CD4-positive, alpha-beta T cell treated with Interferon gamma for 1 hour (primary cell): ENCODE data around the gene PTP4A2.

ENCODE experiments used
- DNase-seq: peaks from one replicate; pipeline ENCODE4 v3.0.0-alpha.2; 2020

Gene PTP4A2

DNA sequence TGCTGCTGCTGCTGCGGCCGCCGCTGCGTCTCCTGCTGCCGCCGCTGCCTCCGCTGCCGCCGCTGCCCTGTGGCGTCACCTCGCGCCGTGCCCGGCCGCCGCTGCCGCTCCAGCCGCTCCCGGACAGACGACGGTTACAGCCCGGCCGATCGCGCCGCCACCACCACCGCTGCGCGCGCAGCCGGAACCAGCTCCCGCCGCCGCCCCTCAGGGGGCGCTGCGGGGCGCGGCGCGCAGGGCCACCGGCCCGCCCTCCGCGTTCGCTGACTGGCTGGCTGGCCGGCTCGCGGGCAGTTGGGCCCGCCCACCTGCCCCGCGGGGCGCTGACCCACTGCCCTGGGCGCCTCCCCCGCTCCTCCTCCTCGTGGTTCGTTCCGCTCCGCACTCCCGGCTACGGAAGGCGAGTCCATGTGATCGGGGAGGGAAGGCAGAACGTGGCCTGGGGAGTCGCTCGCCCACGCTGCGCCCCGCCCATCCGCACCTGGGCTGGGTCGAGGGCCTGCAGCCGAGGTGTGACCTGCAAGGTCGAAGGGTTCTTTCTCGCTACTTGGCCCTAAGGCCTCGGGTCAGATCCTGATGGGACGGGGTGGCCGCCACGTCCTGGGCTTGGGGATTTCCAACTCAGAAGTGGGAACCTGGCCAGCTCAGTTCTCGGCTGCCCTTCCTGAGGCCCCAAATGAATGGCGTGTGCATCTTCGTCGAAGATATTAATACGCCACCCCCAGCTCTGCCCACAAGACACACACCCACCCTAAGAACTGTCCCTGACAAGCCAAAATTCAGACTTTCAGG is at the start of gene PTP4A2:
TSS of gene PTP4A2 (minus strand) at position 185 of the 792 bp plus-strand sequence. CDS start 19,303 bp downstream, outside the sequence.
- DNase-seq, result peak; percentile 91

DNA sequence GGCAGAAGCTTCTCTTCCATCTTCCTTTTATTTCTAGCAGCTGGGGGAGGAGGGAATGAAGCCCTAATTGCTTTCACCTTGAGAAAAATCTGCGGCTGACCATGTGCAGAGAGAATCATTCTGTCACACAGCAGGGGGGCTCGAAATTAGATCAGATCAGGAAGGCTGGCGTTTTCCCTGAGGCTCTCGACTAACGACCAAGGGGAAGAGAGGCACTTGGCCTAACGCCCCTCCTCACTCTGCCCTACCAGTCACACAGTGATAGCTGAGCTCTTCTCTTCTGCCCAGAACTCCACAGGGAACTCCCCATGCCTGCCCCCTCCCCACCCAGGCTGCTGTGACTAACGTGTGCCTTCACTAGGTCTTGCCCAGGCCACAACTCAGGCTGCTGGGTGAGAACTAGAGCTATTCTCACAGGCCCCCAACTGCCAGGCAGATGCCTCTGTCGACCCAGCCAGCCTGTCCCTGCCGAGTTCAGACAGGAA is 49.0 kb upstream of the PTP4A2 start:
- DNase-seq, result no peak

DNA sequence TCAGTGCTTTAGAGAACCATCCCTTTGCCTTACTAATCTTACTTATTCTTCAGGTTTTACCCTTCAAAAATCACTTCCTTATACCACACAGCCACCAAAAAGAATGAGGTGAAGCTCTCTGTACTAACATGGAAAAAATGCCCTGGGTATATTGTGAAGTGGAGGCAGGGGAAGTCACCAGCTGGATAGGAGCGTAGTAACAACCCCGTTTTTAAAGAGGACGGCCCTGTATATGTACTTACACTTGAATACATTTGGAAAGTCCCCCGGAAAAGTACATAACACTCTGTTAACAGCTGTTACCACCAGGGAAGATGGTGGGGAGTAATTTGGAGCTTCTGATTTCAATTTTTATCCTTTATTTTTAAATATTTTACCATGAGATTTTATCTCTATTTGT is 47.3 kb upstream of the PTP4A2 start:
- no peak for DNase-seq

DNA sequence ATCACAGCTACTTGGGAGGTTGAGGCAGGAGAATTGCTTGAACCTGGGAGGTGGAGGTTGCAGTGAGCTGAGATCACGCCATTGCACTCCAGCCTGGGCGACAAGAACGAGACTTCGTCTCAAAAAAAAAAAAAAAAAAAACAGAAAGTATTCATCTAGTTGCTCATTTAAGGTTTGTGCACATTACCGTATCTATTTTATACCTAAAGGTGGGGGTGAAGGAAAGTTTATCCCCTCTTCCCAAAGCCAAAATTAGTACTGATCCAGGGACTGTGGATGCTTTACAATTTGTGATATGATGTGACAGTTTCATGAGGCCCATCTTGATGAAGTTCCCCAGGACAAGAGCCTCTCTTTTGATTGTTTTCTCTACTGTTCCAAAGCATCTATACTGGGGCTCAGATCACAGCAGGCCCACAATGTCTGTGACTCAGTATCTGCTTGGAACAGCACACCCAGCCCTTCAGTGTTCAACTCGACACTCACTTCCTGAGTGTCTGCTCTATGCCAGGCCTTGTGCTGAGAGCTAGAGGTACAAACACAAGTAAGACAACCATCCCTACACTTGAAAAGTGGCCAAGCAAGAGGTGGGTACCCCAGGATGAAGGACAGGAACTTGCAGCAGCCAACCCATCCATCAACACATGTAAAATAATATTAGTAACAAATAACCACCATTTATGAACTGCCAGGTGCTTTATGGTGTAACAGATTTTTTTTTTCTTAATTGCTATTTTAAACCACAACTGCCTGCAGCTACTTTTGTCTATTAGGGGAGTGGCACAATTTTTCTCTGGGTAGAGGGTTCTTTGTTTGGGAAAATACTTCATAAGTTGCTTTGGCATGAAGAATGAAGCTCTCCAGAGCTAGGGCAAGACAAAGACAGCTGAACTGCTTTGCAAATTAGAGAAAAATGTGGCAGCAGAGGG is 46.5 kb upstream of the PTP4A2 start:
- DNase-seq, result no peak

DNA sequence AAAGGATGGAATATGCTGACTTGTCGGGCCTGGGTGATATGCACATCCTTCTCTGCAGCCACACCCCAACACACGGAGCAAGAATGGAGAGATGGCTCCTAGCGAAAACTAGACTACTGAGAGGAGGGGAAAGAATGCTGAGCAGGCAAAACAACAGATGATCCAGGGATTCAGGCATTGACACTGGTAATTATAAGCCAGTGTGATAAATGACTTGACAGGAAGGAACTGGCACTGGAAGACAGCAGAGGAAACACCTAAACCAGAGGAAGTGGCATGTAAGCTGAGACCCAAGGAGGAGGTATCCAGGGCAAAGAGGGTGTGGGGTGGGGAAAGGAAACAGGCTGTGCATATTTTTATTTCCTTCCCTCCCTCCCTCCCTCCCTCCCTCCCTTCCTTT is 43.8 kb upstream of the PTP4A2 start:
- DNase-seq, result peak; percentile 21

DNA sequence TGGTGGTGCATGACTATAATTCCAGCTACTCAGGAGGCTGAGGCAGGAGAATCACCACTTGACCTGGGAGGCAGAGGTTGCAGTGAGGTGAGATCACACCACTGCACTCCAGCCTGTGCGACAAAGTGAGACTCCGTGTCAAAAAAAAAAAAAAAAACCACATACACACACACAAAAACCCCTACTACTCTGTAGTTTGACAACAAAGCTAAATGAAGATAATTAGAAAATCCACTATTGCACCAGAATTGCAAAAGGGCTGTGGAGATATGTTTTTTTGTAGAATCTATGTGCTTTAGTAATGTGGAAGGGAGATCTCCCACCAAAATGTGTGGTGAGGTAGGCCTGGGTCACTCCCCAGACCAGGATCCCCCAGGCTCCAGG is 43.3 kb upstream of the PTP4A2 start:
- no peak for DNase-seq

DNA sequence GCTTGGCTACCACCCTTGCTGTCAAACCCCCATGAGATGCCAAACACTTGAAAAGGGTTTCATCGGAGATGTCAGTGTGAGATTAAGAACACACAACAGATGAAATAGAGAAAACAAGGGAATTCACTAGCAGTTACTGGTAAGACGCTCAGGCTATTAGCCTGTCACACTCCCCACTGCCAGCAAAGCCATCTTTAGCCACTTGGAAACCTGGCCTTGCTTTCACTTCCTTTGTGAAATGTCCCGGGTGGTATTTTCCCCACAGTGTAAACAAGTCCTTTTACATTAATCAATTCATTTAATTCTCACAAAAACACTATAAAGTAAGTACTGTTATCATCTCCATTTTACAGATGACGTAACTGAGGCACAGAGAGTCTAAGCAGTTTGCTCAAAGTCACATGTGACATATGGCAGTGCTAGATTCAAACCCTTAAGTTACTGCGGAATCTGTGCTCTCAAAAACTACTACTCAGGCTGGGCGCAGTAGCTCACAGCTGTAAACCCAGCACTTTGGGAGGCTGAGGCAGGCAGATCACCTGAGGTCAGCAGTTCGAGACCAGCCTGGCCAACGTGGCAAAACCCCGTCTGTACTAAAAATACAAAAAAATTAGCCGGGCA is 42.8 kb upstream of the PTP4A2 start:
- DNase-seq, result no peak

DNA sequence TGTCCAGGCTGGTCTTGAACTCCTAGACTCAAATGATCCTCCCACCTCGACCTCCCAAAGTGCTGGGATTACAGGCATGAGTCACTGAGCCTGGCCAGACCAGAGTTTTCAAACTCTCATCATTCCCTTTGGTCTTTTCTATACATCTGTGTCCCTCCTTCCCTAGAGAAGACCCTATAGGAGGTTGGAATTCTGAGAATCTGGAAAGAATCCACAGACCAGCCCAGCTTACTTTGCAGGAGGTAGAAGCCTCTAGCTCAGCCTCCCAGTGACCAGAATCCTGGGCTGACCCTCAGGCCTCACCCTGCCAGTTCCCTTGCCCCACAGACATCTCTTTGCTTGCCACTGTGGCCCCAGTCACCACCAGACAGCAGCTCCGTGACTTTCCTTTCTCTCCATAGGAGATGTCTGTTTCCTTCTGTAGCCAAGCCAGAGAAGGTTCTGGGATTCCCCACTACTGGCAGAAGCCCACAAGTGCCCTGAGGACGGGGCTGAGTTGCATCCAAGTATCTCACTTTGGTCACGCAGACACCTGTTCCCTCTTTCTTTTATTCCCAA is 40.8 kb upstream of the PTP4A2 start:
- no peak for DNase-seq

DNA sequence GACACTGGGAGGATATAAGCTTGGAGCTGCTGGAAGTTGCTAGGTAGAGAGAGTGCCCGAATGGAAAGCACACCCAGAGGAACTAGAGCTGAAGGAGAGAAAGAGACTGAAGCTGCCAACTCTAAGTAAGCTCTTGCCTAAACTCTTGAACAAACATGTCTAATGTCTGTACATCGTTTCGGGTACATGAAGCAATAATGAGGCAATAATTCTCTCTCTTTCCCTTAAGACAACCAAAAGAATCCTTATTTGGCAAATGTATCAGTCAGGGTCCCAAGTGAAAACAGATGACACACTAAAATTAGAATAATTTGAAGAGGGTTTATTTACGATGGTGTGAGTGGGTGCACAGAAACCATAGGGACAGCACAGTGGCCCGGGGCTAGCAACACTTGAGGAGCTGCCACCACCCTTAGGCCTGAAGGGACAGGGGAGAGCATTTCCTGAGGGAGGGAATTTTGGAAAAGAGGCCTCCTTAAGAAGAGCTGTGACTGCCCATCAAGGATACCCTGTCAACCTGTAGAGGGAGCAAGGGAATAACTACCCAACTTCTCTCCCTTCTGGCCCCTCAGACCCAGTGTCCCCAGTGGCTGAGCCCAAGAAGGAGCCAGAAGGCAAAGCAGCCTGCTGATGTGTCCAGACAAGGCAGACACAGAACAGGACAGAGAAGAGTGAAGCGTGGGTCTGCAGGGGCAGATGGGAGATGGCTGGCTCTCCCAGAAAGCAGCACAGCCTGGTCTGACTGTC is 39.4 kb upstream of the PTP4A2 start:
- no peak for DNase-seq

DNA sequence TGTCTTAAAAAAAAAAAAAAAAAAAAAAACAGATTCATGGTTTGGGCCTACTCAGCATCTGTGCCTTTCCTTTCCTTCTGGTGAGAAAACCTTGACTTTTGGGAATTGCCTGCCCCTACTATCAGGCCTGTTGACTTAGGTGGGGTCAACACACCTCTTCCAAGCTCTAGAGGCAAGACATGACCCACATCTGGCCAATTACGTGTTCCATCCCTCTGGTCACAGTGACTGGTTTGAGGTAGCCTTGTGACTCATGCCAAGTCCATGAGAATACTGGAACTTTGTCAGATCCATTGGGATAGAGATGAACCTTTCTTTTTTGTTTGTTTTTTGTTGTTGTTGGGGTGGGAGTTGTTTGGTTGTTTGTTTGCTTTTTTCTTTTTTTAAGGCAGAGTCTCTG is 38.2 kb upstream of the PTP4A2 start:
- DNase-seq, result no peak

DNA sequence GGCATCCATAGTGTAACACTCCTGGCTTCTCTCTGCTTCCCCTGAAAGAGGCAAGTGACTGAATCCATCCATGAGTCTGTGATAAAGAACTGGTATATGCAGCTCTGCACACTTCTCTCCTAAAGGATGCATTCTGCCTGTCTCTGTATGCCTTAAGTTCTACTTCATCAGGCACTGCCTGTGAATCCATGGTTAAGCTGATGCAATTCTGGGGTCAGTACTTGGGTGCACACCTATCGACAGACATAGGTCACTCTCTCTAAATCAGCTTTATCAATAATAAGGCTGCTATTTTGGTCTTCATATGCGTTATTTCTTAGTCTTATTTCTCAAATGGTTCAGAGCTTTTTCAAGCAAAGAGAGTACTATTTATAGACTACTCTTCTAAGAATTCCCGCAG is 32.7 kb upstream of the PTP4A2 start:
- no peak for DNase-seq

DNA sequence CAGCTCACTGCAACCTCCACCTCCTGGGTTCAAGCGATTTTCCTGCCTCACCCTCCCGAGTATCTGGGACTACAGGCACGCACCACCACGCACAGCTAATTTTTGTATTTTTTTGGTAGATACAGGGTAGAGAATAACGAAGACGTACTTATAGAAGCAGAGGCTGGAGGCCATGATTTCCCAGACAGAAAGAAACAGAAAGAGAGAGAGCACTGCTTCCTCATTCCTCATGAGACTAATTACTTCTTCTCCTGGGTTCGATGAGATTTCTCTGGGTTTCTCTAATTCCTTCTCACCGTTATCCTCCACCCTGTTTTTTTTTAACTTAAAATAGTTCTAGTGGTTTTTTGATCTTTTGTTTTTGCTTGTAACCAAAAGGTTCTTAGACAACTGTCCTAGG is 23.4 kb upstream of the PTP4A2 start:
- DNase-seq, result no peak

DNA sequence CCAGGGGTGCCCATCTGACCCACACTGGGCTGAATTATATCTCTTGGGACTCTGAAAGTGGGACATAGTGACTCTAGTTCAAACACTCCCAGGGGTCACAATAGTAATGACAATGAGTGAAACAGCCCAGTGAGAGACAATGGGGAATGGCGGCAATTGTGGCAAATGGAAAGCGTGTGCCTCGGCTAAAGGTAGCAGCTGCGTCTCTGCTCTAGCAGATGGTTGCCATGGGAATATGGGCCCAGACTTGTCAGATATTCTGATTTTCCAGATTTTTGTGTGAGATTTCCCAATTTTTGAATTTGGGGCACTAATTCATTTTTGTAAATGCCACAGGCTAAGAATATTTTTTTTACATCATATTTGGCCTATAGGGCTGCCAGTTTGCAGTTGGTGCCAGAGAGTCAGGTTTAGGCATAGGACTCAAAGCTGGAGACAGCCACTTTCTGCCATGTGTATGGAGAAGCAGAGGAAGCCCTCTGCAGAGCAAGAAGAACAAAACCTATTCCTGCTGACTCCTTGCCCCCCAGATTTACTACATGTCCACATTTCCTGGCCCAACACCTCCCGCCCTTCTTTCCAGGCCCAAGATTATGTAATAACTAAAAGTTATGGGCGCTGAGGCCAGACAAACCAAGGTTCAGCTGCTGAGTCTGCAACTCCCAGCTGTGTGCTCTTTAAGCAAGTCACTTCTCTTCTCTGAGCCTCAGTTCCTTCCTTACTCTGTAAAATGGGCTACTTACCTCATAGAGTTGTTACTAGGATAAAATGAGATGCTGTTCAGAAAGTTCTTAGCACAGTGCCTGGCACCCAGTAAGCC is 21.6 kb upstream of the PTP4A2 start:
- DNase-seq, result no peak

DNA sequence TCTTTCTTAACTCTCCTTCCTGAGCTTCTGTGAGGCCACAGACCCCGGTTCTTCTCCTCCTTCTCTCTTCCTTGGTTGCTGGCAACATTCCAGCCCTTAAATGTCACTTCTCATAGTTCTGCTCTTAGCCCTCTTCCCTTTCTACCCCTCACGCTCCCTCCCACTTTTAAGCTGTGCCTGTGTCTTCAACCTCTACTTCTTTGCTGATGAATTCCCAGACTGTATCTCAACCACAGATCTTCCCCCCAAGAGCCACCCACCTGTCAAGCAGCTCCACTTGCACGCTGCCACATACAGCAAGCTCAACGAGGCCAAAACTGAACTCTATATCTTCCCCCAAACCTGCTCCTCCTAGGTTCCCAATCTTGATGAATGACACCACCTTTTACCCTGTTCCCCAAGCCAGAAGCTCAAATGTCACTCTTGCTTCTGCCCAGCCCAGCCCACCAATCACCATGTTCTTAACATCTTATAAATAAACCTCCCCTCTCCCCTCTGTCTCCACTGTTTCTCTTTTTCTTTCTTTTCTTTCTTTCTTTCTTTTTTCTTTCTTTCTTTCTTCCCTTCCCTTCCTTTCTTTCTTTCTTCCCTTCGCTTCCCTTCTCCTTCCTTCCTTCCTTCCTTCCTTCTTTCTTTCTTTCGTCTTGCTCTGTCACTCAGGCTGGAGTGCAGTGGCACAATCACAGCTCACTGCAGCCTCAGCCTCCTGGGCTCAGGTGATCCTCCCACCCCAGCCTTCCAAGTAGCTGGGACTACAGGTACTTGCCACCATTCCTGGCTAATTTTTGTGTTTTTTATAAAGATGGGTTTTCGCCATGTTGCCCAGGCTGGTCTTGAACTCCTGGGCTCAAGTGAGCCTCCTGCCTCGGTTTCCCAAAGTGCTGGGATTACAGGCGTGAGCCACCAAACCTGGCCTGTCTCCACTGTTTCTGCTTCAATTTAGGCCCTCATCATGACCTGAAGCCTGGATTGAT is 19.8 kb upstream of the PTP4A2 start:
- no peak for DNase-seq

DNA sequence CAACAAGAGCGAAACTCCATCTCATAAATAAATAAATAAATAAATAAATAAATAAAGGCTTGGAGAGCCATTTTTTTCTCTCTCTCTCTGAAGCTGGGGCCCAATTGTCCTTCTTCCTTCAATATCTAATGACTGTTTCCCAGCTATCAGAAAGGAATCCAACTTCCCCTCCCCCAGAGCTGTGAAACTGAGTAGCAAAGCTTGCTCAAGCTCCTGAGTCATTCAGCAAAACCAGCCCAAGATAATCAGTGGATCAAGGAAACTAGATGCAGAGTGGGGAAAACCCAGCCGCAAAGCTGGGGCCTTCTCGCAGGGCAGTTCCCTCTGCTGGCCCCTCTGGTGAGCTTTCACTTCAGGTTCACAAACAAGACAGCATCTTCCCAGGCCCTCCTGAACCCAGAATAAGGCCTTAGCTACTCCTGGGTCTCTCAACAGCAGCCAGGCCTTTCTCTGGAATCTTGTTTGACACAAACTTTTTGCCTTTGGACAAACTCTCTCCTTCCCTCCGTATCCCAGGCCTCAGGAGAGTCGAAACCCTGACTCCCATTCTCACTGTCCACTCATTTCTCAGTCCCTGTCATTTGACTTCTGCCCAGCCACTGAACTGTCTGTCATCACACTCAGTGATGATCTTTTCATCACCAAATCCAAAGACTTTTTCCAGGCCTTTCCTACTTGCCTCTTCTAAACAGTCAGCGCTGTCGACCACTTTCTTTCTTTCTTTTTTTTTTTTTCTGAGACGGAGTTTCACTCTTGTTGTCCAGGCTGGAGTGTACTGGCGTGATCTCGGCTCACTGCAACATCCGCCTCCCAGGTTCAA is 18.0 kb upstream of the PTP4A2 start:
- peak; percentile 86 for DNase-seq

DNA sequence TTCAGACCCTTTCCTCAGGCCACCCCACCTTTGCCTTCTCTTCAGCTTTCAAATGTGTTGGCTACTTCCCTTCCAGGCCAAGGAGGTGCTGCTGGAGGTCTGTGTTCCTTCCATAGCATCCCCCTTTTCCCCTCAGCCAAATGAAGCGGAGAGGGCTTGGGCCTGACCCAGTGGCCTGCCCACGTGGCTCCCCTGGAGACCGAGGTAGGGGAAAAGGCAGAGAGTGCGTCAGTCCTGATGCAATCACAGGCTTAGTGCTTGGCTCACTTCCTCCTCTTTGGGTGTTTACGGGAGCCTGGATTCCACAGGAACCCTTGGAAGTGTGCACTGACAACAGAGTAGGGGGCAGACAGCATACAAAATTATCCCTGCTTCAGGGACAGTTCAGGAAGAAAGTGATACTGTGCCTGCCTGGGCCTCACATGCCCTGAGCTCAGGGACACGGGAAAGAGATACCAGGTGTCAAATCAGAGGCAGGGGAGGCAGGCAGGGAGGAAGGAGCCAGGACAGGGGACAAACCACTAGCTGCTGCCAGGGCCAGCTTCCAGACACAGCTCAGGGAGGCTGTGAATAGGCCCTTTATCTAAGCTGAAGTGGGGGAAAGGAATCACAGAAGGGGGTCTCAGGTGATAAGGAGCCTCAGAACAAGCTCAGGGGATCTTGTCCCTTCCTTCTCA is 16.6 kb upstream of the PTP4A2 start:
- peak; percentile 70 for DNase-seq

DNA sequence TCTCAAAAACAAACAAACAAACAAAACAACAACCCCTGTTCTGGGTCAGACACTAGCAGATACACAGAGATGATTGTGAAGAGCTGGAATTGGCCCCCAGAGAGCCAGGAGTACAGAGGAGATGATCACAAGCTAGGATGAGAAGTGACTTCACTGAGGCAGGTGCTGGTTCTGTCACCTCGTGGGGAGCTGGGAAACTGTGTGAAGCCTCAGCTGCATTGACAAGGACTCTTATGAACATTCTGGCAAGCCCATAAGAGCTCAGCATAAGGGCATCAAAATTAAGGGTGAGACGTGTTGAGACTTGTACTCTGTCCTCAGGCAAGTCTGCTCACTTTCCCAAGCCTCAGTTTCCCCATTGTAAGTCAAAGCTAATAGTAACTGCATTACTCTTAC is 14.7 kb upstream of the PTP4A2 start:
- no peak for DNase-seq

DNA sequence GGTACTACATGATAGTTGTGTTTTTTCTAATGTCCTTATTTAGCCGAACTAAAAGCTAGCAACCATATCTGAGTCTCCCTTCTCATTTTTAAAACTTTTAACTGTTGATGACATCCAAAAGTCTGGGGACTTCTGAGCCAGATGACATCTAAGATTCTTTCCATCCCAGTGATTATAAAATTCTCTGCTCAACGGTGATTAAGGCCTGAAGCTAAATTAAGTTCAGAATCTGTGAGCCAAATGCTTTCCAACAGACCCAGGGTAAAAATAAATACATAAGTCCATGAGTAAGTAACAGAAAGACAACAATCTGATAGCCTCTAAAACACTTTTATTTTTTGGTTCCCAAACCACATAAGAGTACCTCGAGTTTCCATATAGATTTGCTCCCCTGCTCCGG is 13.1 kb upstream of the PTP4A2 start:
- DNase-seq, result no peak

DNA sequence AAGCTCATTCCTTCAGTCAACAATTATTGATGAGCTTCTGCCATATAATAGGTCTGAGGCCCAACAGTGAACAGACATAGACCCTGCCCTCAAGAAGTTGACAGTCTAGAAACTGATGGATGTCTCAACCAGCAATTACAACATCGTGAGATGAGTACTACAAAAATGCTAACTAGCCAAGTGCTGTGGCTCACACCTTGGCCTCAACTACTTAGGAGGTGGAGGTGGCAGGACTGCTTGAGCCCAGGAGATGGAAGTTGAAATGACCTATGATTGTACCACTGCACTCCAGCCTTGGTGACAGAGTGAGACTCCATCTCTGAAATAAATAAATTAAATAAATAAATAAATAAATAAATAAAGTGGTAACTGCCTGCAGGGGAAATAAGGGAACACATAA is 11.7 kb upstream of the PTP4A2 start:
- DNase-seq, result no peak
